Endothelial cell (in vitro differentiated cells): Measurements from ENCODE around the gene RRH. TPM values are rescaled to one million over a fixed set of nuclear protein-coding genes. Genes with fewer than 3 reads are reported as not detected.

Experiments used
- DNase-seq: peaks from one replicate; pipeline ENCODE4 v3.0.0; 2021; ENCODE audit warnings: low spot score
- H3K27ac Mint-ChIP-seq: one replicate; pipeline ENCODE4 v1.8.0; 2021; ENCODE audit warnings: mixed read lengths, inconsistent platforms; ENCODE audit not compliant: unreplicated experiment
- H3K27me3 Mint-ChIP-seq: one replicate; pipeline ENCODE4 v1.8.0; 2021; ENCODE audit warnings: mild to moderate bottlenecking, moderate library complexity, mixed read lengths, inconsistent platforms; ENCODE audit not compliant: unreplicated experiment
- H3K36me3 Mint-ChIP-seq: one replicate; pipeline ENCODE4 v1.8.0; 2021; ENCODE audit warnings: mild to moderate bottlenecking, low read depth, mixed read lengths, inconsistent platforms; ENCODE audit not compliant: unreplicated experiment
- H3K4me1 Mint-ChIP-seq: one replicate; pipeline ENCODE4 v1.8.0; 2021; ENCODE audit warnings: mild to moderate bottlenecking, mixed read lengths, inconsistent platforms; ENCODE audit not compliant: unreplicated experiment
- H3K4me3 Mint-ChIP-seq: one replicate; pipeline ENCODE4 v1.8.0; 2021; ENCODE audit warnings: mild to moderate bottlenecking, mixed read lengths, inconsistent platforms; ENCODE audit not compliant: unreplicated experiment
- H3K9me3 Mint-ChIP-seq: one replicate; pipeline ENCODE4 v1.8.0; 2021; ENCODE audit warnings: mixed read lengths, inconsistent platforms; ENCODE audit not compliant: unreplicated experiment
- total RNA-seq: library from RNA; stranded (reverse); fragmentation: NEBNext Ultra II Directional; extraction: Animal tissue kit (Norgen Biotek cat#: 25700); gene quantifications from one replicate; pipeline ENCODE4 v1.2.1, GENCODE V29; 2021; ENCODE audit not compliant: unreplicated experiment
- TF ChIP-seq, protein P1 (sequence below): fragments of 200-600 bp; sonication (generic); IDR thresholded peaks from one replicate; pipeline ENCODE4 v1.5.0; 2021; ENCODE audit warnings: antibody characterized with exemption; ENCODE audit not compliant: unreplicated experiment

The RRH gene
- total RNA-seq, 1 donor from 2014 or later, result not detected

DNA sequence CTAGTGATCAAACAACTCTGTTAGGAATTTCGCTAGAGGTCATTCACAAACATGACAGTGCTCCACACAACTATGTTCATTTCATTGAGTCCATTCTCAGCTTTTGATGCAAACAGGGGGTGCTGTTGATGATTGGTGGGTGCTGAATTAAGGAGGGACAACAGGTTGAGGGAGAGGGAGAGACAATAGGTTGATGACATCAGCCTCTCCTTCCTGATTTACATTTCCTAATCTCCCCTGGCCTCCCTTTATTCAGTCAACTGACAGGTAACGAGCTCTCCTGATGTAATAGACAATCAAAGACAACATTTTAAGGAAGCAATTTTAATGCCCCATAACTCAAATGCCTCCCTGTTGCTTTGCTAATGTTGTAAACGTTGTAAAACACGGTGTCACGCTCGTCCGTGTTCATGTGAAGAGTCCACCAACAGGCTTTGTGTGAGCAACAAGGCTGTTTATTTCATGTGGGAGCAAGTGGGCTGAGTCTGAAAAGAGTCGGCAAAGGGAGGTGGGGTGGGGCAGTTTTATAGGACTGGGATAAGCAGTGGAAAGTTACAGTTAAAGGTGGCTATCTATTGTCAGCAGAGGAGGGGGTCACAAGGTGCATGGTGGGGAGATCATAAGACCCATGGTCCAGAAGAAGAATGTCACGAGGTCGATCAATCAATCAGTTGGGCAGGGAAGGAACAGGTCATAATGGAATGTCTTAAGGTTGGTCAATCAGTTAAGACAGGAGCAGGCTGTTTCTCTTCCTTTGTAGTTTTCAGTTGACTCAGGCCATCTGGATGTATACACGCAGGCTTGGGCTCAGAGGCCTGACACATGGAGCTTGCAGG lies 17.0 kb upstream of the RRH start:
- H3K27ac Mint-ChIP-seq, result no peak overlapping the region
- peaks cover 1% of the 10 kb centered on the region for H3K27me3 Mint-ChIP-seq

DNA sequence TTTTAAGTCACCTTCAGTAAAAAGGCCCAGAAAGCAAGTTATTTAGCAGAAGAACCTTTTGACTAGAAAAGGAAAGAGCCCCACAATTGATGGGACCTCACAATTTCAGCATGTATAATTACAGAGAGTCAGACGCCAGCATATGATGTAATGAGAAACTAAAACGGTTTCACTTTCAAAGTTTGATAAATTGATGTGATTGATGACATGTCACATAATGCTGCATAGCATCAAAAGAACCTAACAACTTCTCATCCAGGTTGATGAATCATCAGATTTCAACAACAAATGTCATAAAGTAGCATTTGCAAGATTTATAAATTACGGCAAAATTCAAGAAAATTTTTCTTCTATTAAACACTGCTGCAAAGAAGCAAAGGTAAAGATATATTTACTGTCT lies 16.1 kb upstream of the RRH start:
- no peak for DNase-seq
- Mint-ChIP-seq H3K27ac (no peak overlapping the region), H3K27me3 (peaks cover 3% of the 10 kb centered on the region), H3K36me3 (no peaks in the 10 kb centered on the region), H3K4me3 (no peak overlapping the region), H3K4me1 (peaks cover 18% of the 10 kb centered on the region), H3K9me3 (no peaks in the 10 kb centered on the region)
- TF ChIP-seq, protein P1, sequence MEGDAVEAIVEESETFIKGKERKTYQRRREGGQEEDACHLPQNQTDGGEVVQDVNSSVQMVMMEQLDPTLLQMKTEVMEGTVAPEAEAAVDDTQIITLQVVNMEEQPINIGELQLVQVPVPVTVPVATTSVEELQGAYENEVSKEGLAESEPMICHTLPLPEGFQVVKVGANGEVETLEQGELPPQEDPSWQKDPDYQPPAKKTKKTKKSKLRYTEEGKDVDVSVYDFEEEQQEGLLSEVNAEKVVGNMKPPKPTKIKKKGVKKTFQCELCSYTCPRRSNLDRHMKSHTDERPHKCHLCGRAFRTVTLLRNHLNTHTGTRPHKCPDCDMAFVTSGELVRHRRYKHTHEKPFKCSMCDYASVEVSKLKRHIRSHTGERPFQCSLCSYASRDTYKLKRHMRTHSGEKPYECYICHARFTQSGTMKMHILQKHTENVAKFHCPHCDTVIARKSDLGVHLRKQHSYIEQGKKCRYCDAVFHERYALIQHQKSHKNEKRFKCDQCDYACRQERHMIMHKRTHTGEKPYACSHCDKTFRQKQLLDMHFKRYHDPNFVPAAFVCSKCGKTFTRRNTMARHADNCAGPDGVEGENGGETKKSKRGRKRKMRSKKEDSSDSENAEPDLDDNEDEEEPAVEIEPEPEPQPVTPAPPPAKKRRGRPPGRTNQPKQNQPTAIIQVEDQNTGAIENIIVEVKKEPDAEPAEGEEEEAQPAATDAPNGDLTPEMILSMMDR, result no peak

More for the DNA sequence above, 17.0 kb upstream of the RRH start:
- TF ChIP-seq, protein P1, result no peak
- DNase-seq, result no peak
- no peaks in the 10 kb centered on the region for H3K36me3 Mint-ChIP-seq
- peaks cover 13% of the 10 kb centered on the region for H3K4me1 Mint-ChIP-seq
- no peak overlapping the region for H3K4me3 Mint-ChIP-seq
- H3K9me3 Mint-ChIP-seq, result no peaks in the 10 kb centered on the region

DNA sequence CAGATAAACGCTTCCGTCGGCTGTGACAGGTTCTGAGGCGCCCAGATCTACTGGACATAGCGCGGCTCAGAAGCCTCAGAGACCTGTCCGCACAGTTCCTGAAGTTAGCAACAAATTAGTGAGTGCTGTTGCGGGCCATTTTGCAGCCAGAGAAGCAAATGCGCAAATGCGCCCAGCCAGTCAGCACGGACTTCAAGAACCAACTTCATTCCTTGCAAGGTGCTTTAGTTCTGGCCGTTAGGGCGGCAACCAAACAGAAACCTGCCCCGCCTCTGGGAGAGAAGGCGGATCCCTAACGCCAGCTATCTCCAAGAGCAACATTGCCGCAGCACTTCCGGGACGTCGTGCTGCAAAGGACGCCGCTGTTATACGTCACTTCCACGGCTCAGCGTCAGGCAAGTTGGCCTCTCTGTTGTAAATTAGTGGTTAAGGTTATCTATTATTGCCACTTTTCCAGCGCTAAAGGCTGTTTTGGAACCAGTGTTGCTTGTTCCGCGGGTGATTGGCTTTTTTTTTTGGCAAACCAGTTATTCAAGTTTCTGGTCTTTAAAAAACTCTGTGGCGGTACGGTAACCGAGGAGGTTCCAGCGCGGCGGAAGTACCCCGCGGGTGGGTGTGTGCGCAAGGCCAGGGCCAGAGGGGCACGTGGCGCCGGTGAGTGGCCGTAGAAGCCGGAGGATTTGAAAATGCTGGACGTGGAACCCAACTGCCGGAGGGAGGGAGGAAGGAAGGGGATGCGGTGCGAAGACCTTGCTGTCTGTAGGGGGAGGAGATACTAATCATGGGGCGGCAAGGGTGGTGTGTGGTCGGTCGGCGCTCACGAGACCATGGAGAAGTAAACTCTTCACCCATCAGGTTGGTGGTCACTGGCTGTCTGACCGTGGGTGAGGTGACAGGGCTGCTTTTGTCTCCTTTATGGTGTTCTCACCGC lies 12.4 kb upstream of the RRH start, which contains the start of gene GAR1:
GAR1 (plus strand) TSS at position 612 of the 931 bp plus-strand sequence. CDS start 403 bp downstream, outside the sequence.
- H3K27ac Mint-ChIP-seq, result peak within 1 kb of the TSS; percentile 97
- H3K27me3 Mint-ChIP-seq, result peaks cover 3% of the 10 kb centered on the region
- H3K4me3 Mint-ChIP-seq, result peak within 1 kb of the TSS; percentile 99
- peak; percentile 78 for DNase-seq
- peaks cover 11% of the 10 kb centered on the region for H3K36me3 Mint-ChIP-seq
- TF ChIP-seq, protein P1, result no peak
- H3K9me3 Mint-ChIP-seq, result no peaks in the 10 kb centered on the region
- peaks cover 43% of the 10 kb centered on the region for H3K4me1 Mint-ChIP-seq

DNA sequence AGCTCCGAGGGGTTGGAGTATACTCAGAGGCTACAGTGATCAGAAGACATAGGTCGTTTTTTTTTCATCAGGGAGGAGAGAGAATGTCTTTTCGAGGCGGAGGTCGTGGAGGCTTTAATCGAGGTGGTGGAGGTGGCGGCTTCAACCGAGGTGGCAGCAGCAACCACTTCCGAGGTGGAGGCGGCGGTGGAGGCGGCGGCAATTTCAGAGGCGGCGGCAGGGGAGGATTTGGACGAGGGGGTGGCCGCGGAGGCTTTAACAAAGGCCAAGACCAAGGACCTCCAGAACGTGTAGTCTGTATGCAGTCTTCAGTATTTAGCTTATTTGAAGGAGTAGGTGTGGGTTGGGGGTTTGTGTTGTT lies 11.7 kb upstream of the RRH start:
- Mint-ChIP-seq H3K4me3 (peak overlapping the region; percentile 99), H3K4me1 (peaks cover 45% of the 10 kb centered on the region), H3K27ac (peak overlapping the region; percentile 97), H3K27me3 (peaks cover 3% of the 10 kb centered on the region), H3K36me3 (peaks cover 13% of the 10 kb centered on the region), H3K9me3 (no peaks in the 10 kb centered on the region)
- DNase-seq, result peak; percentile 18
- TF ChIP-seq, protein P1, result no peak
